HCT116 (cell line): ENCODE data around the gene CCDC159. TPM values are rescaled to one million over a fixed set of nuclear protein-coding genes. Genes with fewer than 3 reads are reported as not detected.

Source experiments
- ATAC-seq: fragments of 200-7000 bp; cut with Tn5 transposase; 2 replicates; pipeline ENCODE4 v1.9.1; 2020; ENCODE audit warnings: mild to moderate bottlenecking, moderate library complexity
- BruUV-seq: library from RNA; stranded (reverse); fragments of 400-500 nt; replicated peaks from 2 replicates; lab custom pipeline; 2021; lab: Mats Ljungman, UMichigan
- CTCF ChIA-PET: fragments of 300-600 bp; sonication (Branson Sonifier 250); formaldehyde crosslinking; loops from one replicate; lab custom pipeline; 2021; ENCODE audit warnings: antibody characterized with exemption; lab: Charles Lee
- POLR2A ChIA-PET: fragments of 300-600, 350-600 bp; sonication (Branson Sonifier 250); formaldehyde crosslinking; loops from one replicate; lab custom pipeline; 2021; ENCODE audit warnings: antibody characterized with exemption; lab: Charles Lee
- RAD21 ChIA-PET, 2 experiments: fragments of 300-600 bp; sonication (Branson Sonifier 250); formaldehyde crosslinking; loops; one replicate each; lab custom pipeline; 2023; ENCODE audit warnings: low total read pairs in 2 of 2; ENCODE audit not compliant: uncharacterized antibody in 2 of 2, unreplicated experiment in 2 of 2, low non-redundant PET in 1 of 2; lab: Charles Lee
- DNase-seq: peaks from one replicate; pipeline ENCODE4 v3.0.0-alpha.2; 2010; ENCODE audit warnings: low read depth, low spot score
- H2AFZ ChIP-seq: fragments of 200-600 bp; shearing (Covaris generic), sonication (generic); 2 replicates; pipeline ENCODE4 v1.6.1; 2017; ENCODE audit warnings: low read depth, mixed run types, mixed read lengths, antibody characterized with exemption, low read length; ENCODE audit not compliant: poor library complexity, severe bottlenecking
- H3K27ac ChIP-seq: 2 replicates; pipeline ENCODE4 v1.5.1; 2012; ENCODE audit warnings: low read depth, low read length
- H3K27me3 ChIP-seq: fragments of 200-600 bp; sonication (generic); 2 replicates; pipeline ENCODE4 v1.6.1; 2016; ENCODE audit warnings: mixed run types, low read length, mixed read lengths; ENCODE audit not compliant: insufficient read depth
- H3K36me3 ChIP-seq, 2 experiments: fragments of 200-500 bp in 1 of 2; fragments of 200-600 bp in 1 of 2; sonication (Bioruptor generic) in 1 of 2; sonication (generic) in 1 of 2; 2 replicates each; pipeline versions ENCODE4 v1.5.1 to v1.6.1; 2014 to 2016; ENCODE audit warnings: low read length in 2 of 2, inconsistent platforms in 1 of 2, mixed read lengths in 1 of 2, mixed run types in 1 of 2; ENCODE audit not compliant: insufficient read depth in 2 of 2, control insufficient read depth in 1 of 2
- H3K4me1 ChIP-seq, 2 experiments: fragments of 200-600 bp in 1 of 2; sonication (generic) in 1 of 2; 2 replicates each; pipeline versions ENCODE4 v1.5.1 to v1.6.1; 2012 to 2017; ENCODE audit warnings: low read length in 2 of 2, inconsistent platforms in 1 of 2, mild to moderate bottlenecking in 1 of 2, mixed read lengths in 1 of 2, mixed run types in 1 of 2, moderate library complexity in 1 of 2; ENCODE audit not compliant: insufficient read depth in 2 of 2, control insufficient read depth in 1 of 2
- H3K4me2 ChIP-seq: fragments of 200-600 bp; sonication (generic); 2 replicates; pipeline ENCODE4 v1.6.1; 2017; ENCODE audit warnings: mixed run types, low read length, mixed read lengths
- H3K4me3 ChIP-seq, 2 experiments: fragments of 200-600 bp in 1 of 2; sonication (generic) in 1 of 2; replicated peaks in 1 of 2; 2 replicates each; pipeline ENCODE4 v1.5.1; 2011 to 2016; ENCODE audit warnings: low read length in 2 of 2, control low read depth in 1 of 2, low read depth in 1 of 2, mild to moderate bottlenecking in 1 of 2, mixed read lengths in 1 of 2, mixed run types in 1 of 2
- H3K79me2 ChIP-seq: fragments of 200-600 bp; sonication (generic); 2 replicates; pipeline ENCODE4 v1.6.1; 2017; ENCODE audit warnings: mild to moderate bottlenecking, mixed run types, low read length, moderate library complexity, mixed read lengths; ENCODE audit not compliant: insufficient read depth
- H3K9ac ChIP-seq: fragments of 200-600 bp; sonication (generic); 2 replicates; pipeline ENCODE4 v1.6.1; 2016; ENCODE audit warnings: low read length, mixed read lengths
- H3K9me2 ChIP-seq: fragments of 200-600 bp; sonication (generic), shearing (Covaris generic); 2 replicates; pipeline ENCODE4 v1.6.1; 2017; ENCODE audit warnings: mixed run types, mild to moderate bottlenecking, moderate library complexity; ENCODE audit not compliant: insufficient read depth
- H3K9me3 ChIP-seq, 2 experiments: fragments of 200-500 bp in 1 of 2; fragments of 200-600 bp in 1 of 2; sonication (Bioruptor generic) in 1 of 2; sonication (generic) in 1 of 2; 2 replicates each; pipeline ENCODE4 v1.6.1; 2014 to 2017; ENCODE audit warnings: low read length in 2 of 2, mixed read lengths in 2 of 2, inconsistent platforms in 1 of 2, low read depth in 1 of 2, mild to moderate bottlenecking in 1 of 2, mixed run types in 1 of 2, moderate library complexity in 1 of 2; ENCODE audit not compliant: control insufficient read depth in 1 of 2, insufficient read depth in 1 of 2
- H4K20me1 ChIP-seq: fragments of 200-600 bp; sonication (generic), shearing (Covaris generic); 2 replicates; pipeline ENCODE4 v1.6.1; 2017; ENCODE audit warnings: mixed run types, mild to moderate bottlenecking, moderate library complexity; ENCODE audit not compliant: insufficient read depth
- ATF3 ChIP-seq: IDR thresholded peaks from 2 replicates; pipeline ENCODE4 v1.6.1; 2012
- CEBPB ChIP-seq: IDR thresholded peaks from 2 replicates; pipeline ENCODE4 v1.6.1; 2012; ENCODE audit warnings: low read depth
- EGR1 ChIP-seq: IDR thresholded peaks from 2 replicates; pipeline ENCODE4 v1.6.1; 2012; ENCODE audit warnings: low read depth
- EZH2 ChIP-seq: fragments of 200-600 bp; sonication (generic); IDR thresholded peaks from 2 replicates; pipeline ENCODE4 v1.6.1; 2017; ENCODE audit warnings: antibody characterized with exemption, mixed run types
- EZH2phosphoT487 ChIP-seq: fragments of 200-600 bp; IDR thresholded peaks from 2 replicates; pipeline ENCODE4 v1.6.1; 2018; ENCODE audit warnings: antibody characterized with exemption, borderline replicate concordance
- JUND ChIP-seq: IDR thresholded peaks from 2 replicates; pipeline ENCODE4 v1.6.1; 2012
- POLR2A ChIP-seq: IDR thresholded peaks from 2 replicates; pipeline ENCODE4 v1.7.0; 2011; ENCODE audit warnings: borderline replicate concordance; ENCODE audit not compliant: insufficient read depth, insufficient read length; ENCODE audit errors: extremely low read depth
- POLR2AphosphoS5 ChIP-seq: IDR thresholded peaks from 2 replicates; pipeline ENCODE4 v1.6.1; 2011; ENCODE audit warnings: mild to moderate bottlenecking, low read depth, low read length, moderate library complexity
- RAD21 ChIP-seq: IDR thresholded peaks from 2 replicates; pipeline ENCODE4 v1.6.1; 2012; ENCODE audit warnings: low read depth, mild to moderate bottlenecking
- SRF ChIP-seq: IDR thresholded peaks from 2 replicates; pipeline ENCODE4 v1.6.1; 2012; ENCODE audit warnings: low read depth
- TCF7L2 ChIP-seq: IDR thresholded peaks from 2 replicates; pipeline ENCODE4 v1.7.0; 2011; ENCODE audit warnings: borderline replicate concordance, inconsistent platforms; ENCODE audit not compliant: insufficient read depth, insufficient read length; ENCODE audit errors: extremely low read depth
- YY1 ChIP-seq: IDR thresholded peaks from 2 replicates; pipeline ENCODE4 v1.6.1; 2011; ENCODE audit warnings: low read length, low read depth, moderate library complexity, mild to moderate bottlenecking; ENCODE audit not compliant: insufficient replicate concordance; ENCODE audit errors: extremely low read depth
- intact Hi-C: fragments of 100-400 bp; cut with micrococcal nuclease; formaldehyde crosslinking; loops from 2 replicates; pipeline ENCODE4 v1.10.0; 2022
- total RNA-seq: library from RNA; stranded (reverse); gene quantifications from one replicate; pipeline ENCODE4 v1.2.1, GENCODE V29; 2021; ENCODE audit not compliant: unreplicated experiment
- TF ChIP-seq, protein P1 (sequence below), 3 experiments: fragments of 200-600 bp in 1 of 3; sonication (generic) in 1 of 3; IDR thresholded peaks in 2 of 3; conservative IDR thresholded peaks in 1 of 3; 2 replicates each; pipeline ENCODE4 v1.5.1; 2012 to 2017; ENCODE audit warnings: low read depth in 2 of 3, low read length in 2 of 3, antibody characterized with exemption in 1 of 3, borderline replicate concordance in 1 of 3, control low read depth in 1 of 3, mild to moderate bottlenecking in 1 of 3, mixed read lengths in 1 of 3, mixed run types in 1 of 3, moderate library complexity in 1 of 3; ENCODE audit not compliant: insufficient read depth in 1 of 3
- TF ChIP-seq, protein P2 (sequence below): IDR thresholded peaks from 2 replicates; pipeline ENCODE4 v1.6.1; 2012; ENCODE audit warnings: low read depth

Gene CCDC159
- total RNA-seq, 1 experiment from 2014 or later: 7.7 TPM

DNA sequence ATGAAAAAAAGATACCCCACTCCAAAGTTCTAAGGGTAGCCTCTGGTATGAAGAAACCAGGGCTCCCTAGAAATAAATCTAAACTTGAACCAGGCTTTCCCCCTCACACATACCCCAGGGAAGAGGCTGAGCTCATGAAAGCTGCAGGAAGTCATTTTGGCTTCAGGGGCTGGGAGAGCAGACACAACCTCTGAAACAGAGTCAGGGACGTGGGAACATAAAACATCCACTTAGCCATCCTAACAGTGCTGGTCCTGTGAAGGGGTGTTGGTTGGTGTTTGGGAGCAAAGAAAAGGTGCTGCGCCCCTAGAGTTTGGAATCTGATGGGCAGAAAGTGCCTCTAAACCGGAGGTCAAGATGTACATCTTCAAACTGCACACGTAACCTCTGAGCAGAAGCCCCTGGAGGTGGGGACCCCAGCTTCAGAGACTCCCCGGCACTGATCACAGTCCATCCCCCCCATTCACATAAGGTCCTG, 22.7 kb upstream of the CCDC159 start:
- intact Hi-C loops: no loop called here
- H3K4me2 ChIP-seq: no peak overlapping the region
- no peaks in the 10 kb centered on the region for H3K4me1 ChIP-seq
- H3K9me3 ChIP-seq: no peaks in the 10 kb centered on the region
- no peak overlapping the region for H3K9ac ChIP-seq
- TF ChIP-seq SRF: no peak
- no peak for TF ChIP-seq JUND
- no peak for TF ChIP-seq EZH2phosphoT487
- TF ChIP-seq TCF7L2: no peak
- TF ChIP-seq, protein P1, sequence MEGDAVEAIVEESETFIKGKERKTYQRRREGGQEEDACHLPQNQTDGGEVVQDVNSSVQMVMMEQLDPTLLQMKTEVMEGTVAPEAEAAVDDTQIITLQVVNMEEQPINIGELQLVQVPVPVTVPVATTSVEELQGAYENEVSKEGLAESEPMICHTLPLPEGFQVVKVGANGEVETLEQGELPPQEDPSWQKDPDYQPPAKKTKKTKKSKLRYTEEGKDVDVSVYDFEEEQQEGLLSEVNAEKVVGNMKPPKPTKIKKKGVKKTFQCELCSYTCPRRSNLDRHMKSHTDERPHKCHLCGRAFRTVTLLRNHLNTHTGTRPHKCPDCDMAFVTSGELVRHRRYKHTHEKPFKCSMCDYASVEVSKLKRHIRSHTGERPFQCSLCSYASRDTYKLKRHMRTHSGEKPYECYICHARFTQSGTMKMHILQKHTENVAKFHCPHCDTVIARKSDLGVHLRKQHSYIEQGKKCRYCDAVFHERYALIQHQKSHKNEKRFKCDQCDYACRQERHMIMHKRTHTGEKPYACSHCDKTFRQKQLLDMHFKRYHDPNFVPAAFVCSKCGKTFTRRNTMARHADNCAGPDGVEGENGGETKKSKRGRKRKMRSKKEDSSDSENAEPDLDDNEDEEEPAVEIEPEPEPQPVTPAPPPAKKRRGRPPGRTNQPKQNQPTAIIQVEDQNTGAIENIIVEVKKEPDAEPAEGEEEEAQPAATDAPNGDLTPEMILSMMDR (IDR thresholded peaks at IDR 0.05 in 2 of 3, conservative IDR thresholded peaks at IDR 0.05 in 1 of 3; ENCODE audit: borderline replicate concordance in 1 of 3, insufficient read depth in 1 of 3, low read depth in 2 of 3, low read length in 2 of 3): no peak
- TF ChIP-seq YY1: no peak
- TF ChIP-seq, all 23 proteins: peak for 0
- Histone ChIP-seq H3K4me3 (no peak overlapping the region), H3K27me3 (no peaks in the 10 kb centered on the region), H4K20me1 (no peaks in the 10 kb centered on the region), H3K36me3 (0 out of 4 replicates have a peak, but pooled peaks cover 0 to 3% of the 10 kb centered on the region in 2 experiments), H3K9me2 (no peaks in the 10 kb centered on the region), H2AFZ (no peak overlapping the region), H3K27ac (no peak overlapping the region), H3K79me2 (no peaks in the 10 kb centered on the region)
- ChIA-PET RAD21 (interaction anchor here in 1 of 2 experiments (0.6 kb wide), 1 partner anchor 757 kb away, joined by 4 read pairs; no protein-coding TSS in a partner anchor), POLR2A (no interaction called here), CTCF (no interaction called here)
- ATAC-seq (no peak), DNase-seq (no peak)
- BruUV-seq: no TSS peak

- no peaks in the 10 kb centered on the region for H3K79me2 ChIP-seq
- 0 out of 4 replicates have a peak, but pooled peaks cover 0 to 3% of the 10 kb centered on the region in 2 experiments for H3K36me3 ChIP-seq
- no peaks in the 10 kb centered on the region for H3K9me3 ChIP-seq
- intact Hi-C loops: no loop called here
- H2AFZ ChIP-seq: no peak overlapping the region
- BruUV-seq: no TSS peak
- CTCF ChIA-PET: no interaction called here
- H3K9me2 ChIP-seq: no peaks in the 10 kb centered on the region
- no peak overlapping the region for H3K9ac ChIP-seq
- H3K4me3 ChIP-seq: no peak overlapping the region
- no peaks in the 10 kb centered on the region for H3K27me3 ChIP-seq
- no peak overlapping the region for H3K4me2 ChIP-seq
- no peaks in the 10 kb centered on the region for H4K20me1 ChIP-seq
- ATAC-seq (no peak), DNase-seq (no peak)
- H3K27ac ChIP-seq: no peak overlapping the region
- RAD21 ChIA-PET: no interaction called here
- POLR2A ChIA-PET: no interaction called here
- no peaks in the 10 kb centered on the region for H3K4me1 ChIP-seq
- TF ChIP-seq, protein P2, sequence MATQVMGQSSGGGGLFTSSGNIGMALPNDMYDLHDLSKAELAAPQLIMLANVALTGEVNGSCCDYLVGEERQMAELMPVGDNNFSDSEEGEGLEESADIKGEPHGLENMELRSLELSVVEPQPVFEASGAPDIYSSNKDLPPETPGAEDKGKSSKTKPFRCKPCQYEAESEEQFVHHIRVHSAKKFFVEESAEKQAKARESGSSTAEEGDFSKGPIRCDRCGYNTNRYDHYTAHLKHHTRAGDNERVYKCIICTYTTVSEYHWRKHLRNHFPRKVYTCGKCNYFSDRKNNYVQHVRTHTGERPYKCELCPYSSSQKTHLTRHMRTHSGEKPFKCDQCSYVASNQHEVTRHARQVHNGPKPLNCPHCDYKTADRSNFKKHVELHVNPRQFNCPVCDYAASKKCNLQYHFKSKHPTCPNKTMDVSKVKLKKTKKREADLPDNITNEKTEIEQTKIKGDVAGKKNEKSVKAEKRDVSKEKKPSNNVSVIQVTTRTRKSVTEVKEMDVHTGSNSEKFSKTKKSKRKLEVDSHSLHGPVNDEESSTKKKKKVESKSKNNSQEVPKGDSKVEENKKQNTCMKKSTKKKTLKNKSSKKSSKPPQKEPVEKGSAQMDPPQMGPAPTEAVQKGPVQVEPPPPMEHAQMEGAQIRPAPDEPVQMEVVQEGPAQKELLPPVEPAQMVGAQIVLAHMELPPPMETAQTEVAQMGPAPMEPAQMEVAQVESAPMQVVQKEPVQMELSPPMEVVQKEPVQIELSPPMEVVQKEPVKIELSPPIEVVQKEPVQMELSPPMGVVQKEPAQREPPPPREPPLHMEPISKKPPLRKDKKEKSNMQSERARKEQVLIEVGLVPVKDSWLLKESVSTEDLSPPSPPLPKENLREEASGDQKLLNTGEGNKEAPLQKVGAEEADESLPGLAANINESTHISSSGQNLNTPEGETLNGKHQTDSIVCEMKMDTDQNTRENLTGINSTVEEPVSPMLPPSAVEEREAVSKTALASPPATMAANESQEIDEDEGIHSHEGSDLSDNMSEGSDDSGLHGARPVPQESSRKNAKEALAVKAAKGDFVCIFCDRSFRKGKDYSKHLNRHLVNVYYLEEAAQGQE: no peak
- TF ChIP-seq ATF3: no peak
- TF ChIP-seq EZH2: no peak
- no peak for TF ChIP-seq POLR2A
- TF ChIP-seq RAD21: no peak
- TF ChIP-seq YY1: no peak
- no peak for TF ChIP-seq CEBPB
- TF ChIP-seq TCF7L2: no peak
- no peak for TF ChIP-seq EGR1
- no peak for TF ChIP-seq POLR2AphosphoS5
Measured at GRCh38 chr19:11324079-11324661, 22.1 kb upstream of the CCDC159 start.
